Endothelial cell of umbilical vein (primary cell): ENCODE measurements around the gene ULBP2.

ENCODE experiments used
- EZH2 ChIP-seq: IDR thresholded peaks from 2 replicates; pipeline ENCODE4 v1.6.1; 2012; ENCODE audit warnings: borderline replicate concordance, low read depth, mild to moderate bottlenecking, moderate library complexity, low read length, inconsistent platforms; ENCODE audit not compliant: severe bottlenecking
- JUN ChIP-seq: IDR thresholded peaks from 2 replicates; pipeline ENCODE4 v1.6.1; 2011; ENCODE audit warnings: borderline replicate concordance, low read depth; ENCODE audit not compliant: insufficient read length, insufficient read depth
- MYC ChIP-seq: IDR thresholded peaks from one replicate; pipeline ENCODE4 v1.6.1; 2011; ENCODE audit warnings: mild to moderate bottlenecking, low read depth, low read length
- POLR2A ChIP-seq: IDR thresholded peaks from 2 replicates; pipeline ENCODE4 v1.6.1; 2012; ENCODE audit warnings: low read depth, mild to moderate bottlenecking, control low read depth, low read length
- POLR2AphosphoS5 ChIP-seq: IDR thresholded peaks from 2 replicates; pipeline ENCODE4 v1.6.1; 2012; ENCODE audit warnings: low read depth, mild to moderate bottlenecking, control low read depth, low read length, moderate library complexity; ENCODE audit not compliant: insufficient read depth
- TF ChIP-seq, protein P1 (sequence below), 2 donors: IDR thresholded peaks; 1 replicate in 1 of 2; 2 replicates in 1 of 2; pipeline ENCODE4 v1.5.1; 2011; ENCODE audit warnings: low read length in 2 of 2, mild to moderate bottlenecking in 2 of 2, moderate library complexity in 2 of 2, control low read depth in 1 of 2, inconsistent platforms in 1 of 2, low read depth in 1 of 2; ENCODE audit not compliant: insufficient read depth in 1 of 2; ENCODE audit errors: extremely low read depth in 1 of 2
- TF ChIP-seq, protein P2 (sequence below): IDR thresholded peaks from 2 replicates; pipeline ENCODE4 v1.6.1; 2011; ENCODE audit not compliant: insufficient read depth, insufficient read length

DNA sequence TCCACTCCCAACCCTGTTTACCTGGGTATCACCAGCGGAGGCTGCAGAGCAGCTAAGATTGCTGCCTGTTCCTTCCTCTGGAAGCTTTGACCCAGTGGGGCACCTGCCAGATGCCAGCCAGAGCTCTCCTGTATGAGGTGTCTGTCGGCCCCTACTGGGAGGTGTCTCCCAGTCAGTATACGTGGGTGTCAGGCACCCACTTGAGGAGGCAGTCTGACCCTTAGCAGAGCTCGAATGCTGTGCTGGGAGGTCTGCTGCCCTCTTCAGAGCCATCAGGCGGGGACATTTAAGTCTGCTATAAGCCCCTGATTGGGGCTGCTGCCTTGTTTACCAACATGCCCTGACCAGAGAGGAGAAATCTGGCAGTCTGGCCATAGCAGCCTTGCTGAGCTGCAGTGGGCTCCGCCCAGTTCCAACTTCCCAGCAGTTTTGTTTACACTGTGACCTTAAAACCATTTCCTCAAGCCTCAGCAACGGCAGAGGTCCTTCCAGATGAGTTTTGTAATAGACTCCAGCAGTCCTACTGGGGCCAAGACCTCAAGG, 46.7 kb upstream of the ULBP2 start:
- TF ChIP-seq EZH2 (no peak), POLR2A (no peak), POLR2AphosphoS5 (no peak), MYC (no peak), JUN (no peak)
- TF ChIP-seq, protein P1, sequence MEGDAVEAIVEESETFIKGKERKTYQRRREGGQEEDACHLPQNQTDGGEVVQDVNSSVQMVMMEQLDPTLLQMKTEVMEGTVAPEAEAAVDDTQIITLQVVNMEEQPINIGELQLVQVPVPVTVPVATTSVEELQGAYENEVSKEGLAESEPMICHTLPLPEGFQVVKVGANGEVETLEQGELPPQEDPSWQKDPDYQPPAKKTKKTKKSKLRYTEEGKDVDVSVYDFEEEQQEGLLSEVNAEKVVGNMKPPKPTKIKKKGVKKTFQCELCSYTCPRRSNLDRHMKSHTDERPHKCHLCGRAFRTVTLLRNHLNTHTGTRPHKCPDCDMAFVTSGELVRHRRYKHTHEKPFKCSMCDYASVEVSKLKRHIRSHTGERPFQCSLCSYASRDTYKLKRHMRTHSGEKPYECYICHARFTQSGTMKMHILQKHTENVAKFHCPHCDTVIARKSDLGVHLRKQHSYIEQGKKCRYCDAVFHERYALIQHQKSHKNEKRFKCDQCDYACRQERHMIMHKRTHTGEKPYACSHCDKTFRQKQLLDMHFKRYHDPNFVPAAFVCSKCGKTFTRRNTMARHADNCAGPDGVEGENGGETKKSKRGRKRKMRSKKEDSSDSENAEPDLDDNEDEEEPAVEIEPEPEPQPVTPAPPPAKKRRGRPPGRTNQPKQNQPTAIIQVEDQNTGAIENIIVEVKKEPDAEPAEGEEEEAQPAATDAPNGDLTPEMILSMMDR (IDR thresholded peaks at IDR 0.05; ENCODE audit: extremely low read depth in 1 of 2, insufficient read depth in 1 of 2, low read depth in 1 of 2, low read length in 2 of 2) = no peak
- TF ChIP-seq, protein P2, sequence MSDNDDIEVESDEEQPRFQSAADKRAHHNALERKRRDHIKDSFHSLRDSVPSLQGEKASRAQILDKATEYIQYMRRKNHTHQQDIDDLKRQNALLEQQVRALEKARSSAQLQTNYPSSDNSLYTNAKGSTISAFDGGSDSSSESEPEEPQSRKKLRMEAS = no peak
